HL-60 (cell line): ENCODE results near the gene TBCA.

Experiments used
- DNase-seq, 2 experiments: peaks; one replicate each; pipeline ENCODE4 v3.0.0-alpha.2; 2010 to 2020; ENCODE audit warnings: low read depth in 1 of 2, low spot score in 1 of 2
- H3K27ac ChIP-seq: fragments of 250-450 bp; sonication (Bioruptor Pico); replicated peaks from 2 replicates; pipeline ENCODE4 v1.5.1; 2020; ENCODE audit warnings: mild to moderate bottlenecking, moderate library complexity
- H3K27me3 ChIP-seq: fragments of 250-450 bp; sonication (Bioruptor Pico); 2 replicates; pipeline ENCODE4 v1.5.1; 2021; ENCODE audit warnings: mild to moderate bottlenecking, moderate library complexity; ENCODE audit not compliant: insufficient read depth, poor library complexity, severe bottlenecking
- H3K4me3 ChIP-seq: replicated peaks from 2 replicates; pipeline ENCODE4 v1.5.1; 2011; ENCODE audit warnings: mild to moderate bottlenecking, control low read depth, low read length; ENCODE audit not compliant: insufficient read depth
- CTCF ChIP-seq: IDR thresholded peaks from one replicate; pipeline ENCODE4 v1.5.1; 2011; ENCODE audit warnings: low read length, control low read depth, inconsistent platforms; ENCODE audit not compliant: insufficient read depth
- GABPA ChIP-seq: IDR thresholded peaks from 2 replicates; pipeline ENCODE4 v1.6.1; 2012; ENCODE audit warnings: low read depth
- POLR2AphosphoS5 ChIP-seq: IDR thresholded peaks from 2 replicates; pipeline ENCODE4 v1.6.1; 2012; ENCODE audit warnings: low read depth
- REST ChIP-seq: IDR thresholded peaks from 2 replicates; pipeline ENCODE4 v1.6.1; 2012; ENCODE audit warnings: low read depth; ENCODE audit not compliant: insufficient replicate concordance
- SPI1 ChIP-seq: IDR thresholded peaks from 2 replicates; pipeline ENCODE4 v1.6.1; 2012; ENCODE audit warnings: low read depth, mild to moderate bottlenecking, borderline replicate concordance

Gene TBCA

GRCh38 chr5:77785229-77785628 lies 9.1 kb upstream of the TBCA start:
- H3K27ac ChIP-seq = no peak overlapping the region
- TF ChIP-seq REST = no peak
- TF ChIP-seq GABPA = no peak
- no peak for TF ChIP-seq CTCF
- no peak for TF ChIP-seq POLR2AphosphoS5
- no peak for TF ChIP-seq SPI1
- H3K4me3 ChIP-seq = no peak overlapping the region
- DNase-seq = no peak
- H3K27me3 ChIP-seq = no peaks in the 10 kb centered on the region

- no peak overlapping the region for H3K4me3 ChIP-seq
- no peak for DNase-seq
- no peaks in the 10 kb centered on the region for H3K27me3 ChIP-seq
- TF ChIP-seq POLR2AphosphoS5 (no peak), SPI1 (no peak)
- no peak overlapping the region for H3K27ac ChIP-seq
Measured at GRCh38 chr5:77784735-77785134, 8.6 kb upstream of the TBCA start.

- TF ChIP-seq REST (no peak), SPI1 (no peak)
- Histone ChIP-seq H3K27ac (no peak overlapping the region), H3K4me3 (no peak overlapping the region), H3K27me3 (no peaks in the 10 kb centered on the region)
- DNase-seq = no peak
Measured at GRCh38 chr5:77781076-77781475, 4.9 kb upstream of the TBCA start.

GRCh38 chr5:77778881-77779438 lies 2.8 kb upstream of the TBCA start:
- Histone ChIP-seq H3K27ac (no peak overlapping the region), H3K27me3 (no peaks in the 10 kb centered on the region), H3K4me3 (no peak overlapping the region)
- no peak for DNase-seq
- TF ChIP-seq CTCF (no peak), SPI1 (no peak), POLR2AphosphoS5 (no peak), GABPA (no peak), REST (no peak)
